Measurements from ENCODE around the gene PNKD. TPM values are rescaled to one million over a fixed set of nuclear protein-coding genes. Genes with fewer than 3 reads are reported as not detected.

PNKD gene
- total RNA-seq, 1 donor from 2014 or later = 13.5 TPM

DNA sequence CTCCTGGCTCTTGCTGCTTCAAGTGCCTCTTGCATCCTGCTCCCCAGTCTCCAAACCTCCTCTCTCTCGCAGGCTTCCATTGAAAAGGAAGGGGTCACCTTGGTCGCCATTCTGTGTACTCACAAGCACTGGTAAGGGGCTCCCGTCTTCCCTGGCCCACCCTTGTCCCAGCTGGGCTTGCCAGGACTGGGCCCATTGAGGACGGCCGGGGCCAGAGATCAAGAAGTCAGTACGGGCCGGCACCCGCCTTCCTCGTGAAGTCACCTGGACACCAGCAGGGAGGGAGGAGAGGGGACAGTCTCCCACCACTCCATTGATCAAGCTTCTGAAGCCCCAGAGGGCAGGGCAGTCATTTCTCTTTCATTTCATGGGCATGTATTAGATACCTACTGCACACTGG is 70.3 kb downstream of the PNKD start:
- Mint-ChIP-seq H3K4me1 (peaks cover 1% of the 10 kb centered on the region), H3K4me3 (no peak overlapping the region), H3K27me3 (ENCODE audit: insufficient read depth, low read depth) (peaks cover 4% of the 10 kb centered on the region), H3K9me3 (no peaks in the 10 kb centered on the region), H3K27ac (no peak overlapping the region), H3K36me3 (no peaks in the 10 kb centered on the region)
- no peak overlapping the region for H3K9ac ChIP-seq
- no peaks in the 10 kb centered on the region for H3F3A ChIP-seq (ENCODE audit: low read depth)
- H4K20me1 ChIP-seq (ENCODE audit: low read depth) = no peaks in the 10 kb centered on the region
- no peak overlapping the region for H2AFZ ChIP-seq (replicated peaks)
- no peak for TF ChIP-seq EZH2 (IDR thresholded peaks at IDR 0.05)
- no peaks in the 10 kb centered on the region for H3K9me3 ChIP-seq (ENCODE audit: low read depth)
- H3K4me2 ChIP-seq = no peak overlapping the region
- H3K27me3 ChIP-seq = no peaks in the 10 kb centered on the region
- DNase-seq (ENCODE audit: low spot score) = no peak
- H3K4me1 ChIP-seq = no peaks in the 10 kb centered on the region
- no peaks in the 10 kb centered on the region for H3K79me2 ChIP-seq (ENCODE audit: low read depth)
- H3K36me3 ChIP-seq = no peaks in the 10 kb centered on the region
- H3K4me3 ChIP-seq = no peak overlapping the region
- no peak overlapping the region for H3K27ac ChIP-seq

DNA sequence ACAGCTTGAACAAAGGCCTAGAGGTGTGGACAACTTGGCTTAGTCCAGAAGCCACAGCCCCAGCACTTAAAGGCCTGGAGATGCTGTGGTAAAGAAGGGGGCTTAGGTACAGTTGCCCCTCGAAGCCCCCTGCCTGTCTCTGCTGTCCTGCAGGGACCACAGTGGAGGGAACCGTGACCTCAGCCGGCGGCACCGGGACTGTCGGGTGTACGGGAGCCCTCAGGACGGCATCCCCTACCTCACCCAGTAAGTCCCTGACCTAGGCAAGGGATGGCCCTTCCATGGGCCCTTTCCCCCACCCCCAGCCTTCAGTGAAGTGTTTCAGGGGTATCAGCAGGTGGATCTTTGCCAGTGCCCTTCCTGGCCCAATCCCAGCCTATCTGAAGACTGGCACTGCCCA is 71.1 kb downstream of the PNKD start:
- Mint-ChIP-seq H3K36me3 (no peaks in the 10 kb centered on the region), H3K4me3 (no peak overlapping the region), H3K27ac (no peak overlapping the region), H3K27me3 (ENCODE audit: insufficient read depth, low read depth) (peaks cover 7% of the 10 kb centered on the region), H3K4me1 (peaks cover 8% of the 10 kb centered on the region), H3K9me3 (no peaks in the 10 kb centered on the region)
- H3K27me3 ChIP-seq = no peaks in the 10 kb centered on the region
- H3K4me3 ChIP-seq = no peak overlapping the region
- no peaks in the 10 kb centered on the region for H4K20me1 ChIP-seq (ENCODE audit: low read depth)
- no peaks in the 10 kb centered on the region for H3K79me2 ChIP-seq (ENCODE audit: low read depth)
- no peaks in the 10 kb centered on the region for H3K9me3 ChIP-seq (ENCODE audit: low read depth)
- no peak overlapping the region for H3K4me2 ChIP-seq
- TF ChIP-seq EZH2phosphoT487 (IDR thresholded peaks at IDR 0.05) = no peak
- TF ChIP-seq CTCF (IDR thresholded peaks at IDR 0.05) = no peak
- no peak for TF ChIP-seq EZH2 (IDR thresholded peaks at IDR 0.05)
- H3K9ac ChIP-seq = no peak overlapping the region
- no peaks in the 10 kb centered on the region for H3K36me3 ChIP-seq
- no peaks in the 10 kb centered on the region for H3F3A ChIP-seq (ENCODE audit: low read depth)
- no peak overlapping the region for H3K27ac ChIP-seq
- DNase-seq (ENCODE audit: low spot score) = no peak
- no peak overlapping the region for H2AFZ ChIP-seq (replicated peaks)
- no peaks in the 10 kb centered on the region for H3K4me1 ChIP-seq

- H3K36me3 Mint-ChIP-seq = no peaks in the 10 kb centered on the region
These were observed 72.5 kb downstream of the PNKD start for GRCh38 chr2:218342837-218343236.

More at GRCh38 chr2:218342837-218343236, 72.5 kb downstream of the PNKD start:
- no peaks in the 10 kb centered on the region for H3K79me2 ChIP-seq (ENCODE audit: low read depth)
- no peak overlapping the region for H3K27ac ChIP-seq
- Mint-ChIP-seq H3K4me1 (peaks cover 10% of the 10 kb centered on the region), H3K9me3 (no peaks in the 10 kb centered on the region), H3K4me3 (no peak overlapping the region), H3K27ac (no peak overlapping the region), H3K27me3 (ENCODE audit: insufficient read depth, low read depth) (peaks cover 7% of the 10 kb centered on the region)
- no peaks in the 10 kb centered on the region for H3K36me3 ChIP-seq
- H3K4me2 ChIP-seq = no peak overlapping the region
- no peaks in the 10 kb centered on the region for H3K9me3 ChIP-seq (ENCODE audit: low read depth)
- no peaks in the 10 kb centered on the region for H3F3A ChIP-seq (ENCODE audit: low read depth)
- no peaks in the 10 kb centered on the region for H3K27me3 ChIP-seq
- DNase-seq (ENCODE audit: low spot score) = no peak
- no peaks in the 10 kb centered on the region for H4K20me1 ChIP-seq (ENCODE audit: low read depth)
- TF ChIP-seq CTCF (IDR thresholded peaks at IDR 0.05) (no peak), EZH2phosphoT487 (IDR thresholded peaks at IDR 0.05) (no peak), EZH2 (IDR thresholded peaks at IDR 0.05) (no peak)
- no peak overlapping the region for H3K4me3 ChIP-seq
- no peak overlapping the region for H3K9ac ChIP-seq
- no peaks in the 10 kb centered on the region for H3K4me1 ChIP-seq
- H2AFZ ChIP-seq (replicated peaks) = no peak overlapping the region

Measured in neural progenitor cell (in vitro differentiated cells).